ENCODE results near the gene EDC4. TPM values are rescaled to one million over a fixed set of nuclear protein-coding genes. Genes with fewer than 3 reads are reported as not detected.

Gene EDC4
- total RNA-seq, 4 donors from 2014 or later, result 38.6 to 86.5 (median 56.7) TPM

GRCh38 chr16:67886387-67886786 lies 13.5 kb downstream of the EDC4 start:
- no peak for DNase-seq (ENCODE audit: low spot score in 2 of 2)
- TF ChIP-seq CTCF (IDR thresholded peaks at IDR 0.05), result no peak
- TF ChIP-seq POLR2A (IDR thresholded peaks at IDR 0.05), result no peak
- no peak overlapping the region for H3K4me3 ChIP-seq (ENCODE audit: low read depth, poor library complexity, severe bottlenecking)
- intact Hi-C loops (cut with DNase I; ENCODE audit: low total_unique reads), result no loop called here
- 91 to 95% methylated on average over 5 of the region's 5 CpGs for WGBS, 2 donors

- intact Hi-C loops (cut with DNase I; ENCODE audit: low total_unique reads), result no loop called here
- DNase-seq (ENCODE audit: low spot score in 2 of 2), result no peak
- no peak overlapping the region for H3K4me3 ChIP-seq (ENCODE audit: low read depth, poor library complexity, severe bottlenecking)
- TF ChIP-seq POLR2A (IDR thresholded peaks at IDR 0.05) (no peak), CTCF (IDR thresholded peaks at IDR 0.05) (no peak)
- WGBS, 2 donors, result 78% methylated on average over 3 of the region's 3 CpGs
Observed at GRCh38 chr16:67888331-67888730, 15.5 kb downstream of the EDC4 start.

- DNase-seq (ENCODE audit: low spot score in 2 of 2), result no peak
- 46 to 53% methylated on average over 5 of the region's 5 CpGs for WGBS, 2 donors
- intact Hi-C loops (cut with DNase I; ENCODE audit: low total_unique reads), result no loop called here
- TF ChIP-seq CTCF (IDR thresholded peaks at IDR 0.05) (no peak), POLR2A (IDR thresholded peaks at IDR 0.05) (no peak)
- no peak overlapping the region for H3K4me3 ChIP-seq (ENCODE audit: low read depth, poor library complexity, severe bottlenecking)
Observed at GRCh38 chr16:67892375-67892774, 19.5 kb downstream of the EDC4 start.

GRCh38 chr16:67892899-67893742 lies 20.3 kb downstream of the EDC4 start, which contains the start of gene PSKH1:
TSS of gene PSKH1 (plus strand) at chr16:67893254. CDS start at chr16:67908750, 15,496 bp downstream.
- intact Hi-C loops (cut with DNase I; ENCODE audit: low total_unique reads), result no loop called here
- TF ChIP-seq POLR2A (IDR thresholded peaks at IDR 0.05), result peak in 1 of 2 donors; percentile 63
- no peak for TF ChIP-seq CTCF (IDR thresholded peaks at IDR 0.05)
- WGBS, 2 donors, result 0 to 1% methylated on average over 22 to 90 of the region's 90 CpGs
- peak within 1 kb of the TSS; percentile 88 for H3K4me3 ChIP-seq (ENCODE audit: low read depth, poor library complexity, severe bottlenecking)
- peak; percentile 95 to 100 for DNase-seq (ENCODE audit: low spot score in 2 of 2)

- TF ChIP-seq CTCF (IDR thresholded peaks at IDR 0.05) (no peak), POLR2A (IDR thresholded peaks at IDR 0.05) (no peak)
- no peak for DNase-seq (ENCODE audit: low spot score in 2 of 2)
- intact Hi-C loops (cut with DNase I; ENCODE audit: low total_unique reads), result no loop called here
- peak overlapping the region; percentile 88 for H3K4me3 ChIP-seq (ENCODE audit: low read depth, poor library complexity, severe bottlenecking)
- WGBS, 2 donors, result 14 to 16% methylated on average over 14 of the region's 14 CpGs
Observed at GRCh38 chr16:67893743-67894399, 21.0 kb downstream of the EDC4 start.
